GM19328 (cell line): Measurements from ENCODE around the gene GPC3.
"Not testable (repeated sequence)": the region's sequence is repeated elsewhere in the genome, so short reads cannot be mapped to it uniquely, and the experiment has no call there.

Experiments used
- ATAC-seq: cut with Tn5 transposase; IDR thresholded peaks from one replicate; pipeline ENCODE4 v1.9.1; 2021; ENCODE audit warnings: mild to moderate bottlenecking, moderate library complexity; ENCODE audit not compliant: unreplicated experiment

Gene GPC3

GRCh38 chrX:133792198-133792953, 193.0 kb downstream of the GPC3 start:
- peak; percentile 76 for ATAC-seq

DNA sequence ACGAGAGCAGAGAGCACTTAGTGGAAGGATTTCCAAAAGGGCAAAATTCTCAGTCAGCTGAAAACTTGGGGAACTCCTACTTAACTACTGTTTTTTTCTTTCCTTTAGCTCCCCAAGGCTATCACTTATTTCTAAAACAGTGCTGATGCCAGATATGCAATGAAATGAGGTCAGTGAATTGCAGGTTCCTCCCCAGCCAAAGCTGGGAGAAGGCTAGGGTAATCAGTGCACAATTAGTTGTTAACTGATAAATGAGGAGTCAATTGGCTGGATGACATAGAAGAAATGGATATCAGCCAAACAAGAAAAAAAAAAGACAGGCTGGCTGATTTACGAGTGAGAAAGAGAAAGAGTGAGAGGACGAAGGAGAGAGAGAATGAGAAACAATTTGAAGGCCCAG, 195.6 kb downstream of the GPC3 start:
- ATAC-seq, result no peak

DNA sequence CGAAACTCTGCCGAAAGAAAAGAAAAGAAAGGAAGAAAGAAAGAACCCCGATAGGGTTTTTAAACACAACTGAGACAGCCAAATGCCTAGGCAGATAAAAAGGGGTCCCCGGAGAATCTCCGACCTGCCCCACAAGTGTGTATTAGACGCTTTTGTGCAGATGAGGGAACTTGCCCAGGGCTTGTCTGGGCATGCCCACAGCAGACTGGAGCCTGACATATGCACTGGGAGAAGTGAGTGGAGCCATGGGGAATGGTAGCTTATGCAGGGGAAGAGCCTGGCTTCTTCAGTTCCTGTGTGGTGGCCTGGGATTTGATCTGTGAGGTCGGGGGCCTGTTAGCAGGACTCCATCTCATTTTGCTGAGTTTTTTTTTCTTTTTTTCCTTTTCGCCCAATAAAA, 199.0 kb downstream of the GPC3 start:
- no peak for ATAC-seq

DNA sequence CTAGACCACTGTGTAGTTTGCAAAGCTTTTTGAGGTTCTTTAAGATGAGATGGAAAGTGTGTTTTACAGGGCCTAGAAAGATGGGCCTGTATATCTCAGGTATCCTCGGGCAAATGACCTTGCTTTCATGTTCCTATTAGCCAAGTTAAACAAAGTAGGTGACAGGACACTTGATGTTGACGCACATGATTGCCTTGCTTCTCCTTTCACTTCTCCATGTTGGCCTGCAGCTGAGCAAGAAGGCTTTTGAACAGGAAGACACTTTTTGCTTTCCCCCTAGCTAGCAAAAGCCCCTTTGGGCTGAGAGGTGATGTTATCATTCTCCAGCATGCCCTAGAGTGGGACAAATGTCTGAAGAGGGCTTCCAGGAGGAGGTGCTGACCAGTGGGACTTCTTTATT, 202.1 kb downstream of the GPC3 start:
- peak; percentile 72 for ATAC-seq

DNA sequence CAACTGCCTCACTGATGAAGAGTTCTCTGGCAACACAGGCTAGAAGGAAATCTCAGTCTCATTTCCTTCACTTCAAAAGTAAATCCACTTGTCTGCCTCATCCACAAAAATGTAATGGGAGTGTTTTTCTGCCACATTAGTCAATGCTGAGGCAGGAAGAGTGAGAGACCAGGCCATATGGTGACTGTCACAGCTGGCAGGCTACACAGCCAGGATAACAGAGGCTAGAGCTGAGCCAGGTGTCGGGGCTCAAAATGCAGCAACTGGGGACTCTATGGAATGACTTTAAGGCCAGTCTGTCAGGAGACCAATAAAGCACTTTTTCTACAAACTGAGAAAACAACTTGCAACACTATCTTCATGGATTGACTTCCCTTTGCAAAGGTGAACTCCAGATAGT, 204.2 kb downstream of the GPC3 start:
- ATAC-seq, result no peak

GRCh38 chrX:133776072-133776471, 209.3 kb downstream of the GPC3 start:
- ATAC-seq, result no peak

DNA sequence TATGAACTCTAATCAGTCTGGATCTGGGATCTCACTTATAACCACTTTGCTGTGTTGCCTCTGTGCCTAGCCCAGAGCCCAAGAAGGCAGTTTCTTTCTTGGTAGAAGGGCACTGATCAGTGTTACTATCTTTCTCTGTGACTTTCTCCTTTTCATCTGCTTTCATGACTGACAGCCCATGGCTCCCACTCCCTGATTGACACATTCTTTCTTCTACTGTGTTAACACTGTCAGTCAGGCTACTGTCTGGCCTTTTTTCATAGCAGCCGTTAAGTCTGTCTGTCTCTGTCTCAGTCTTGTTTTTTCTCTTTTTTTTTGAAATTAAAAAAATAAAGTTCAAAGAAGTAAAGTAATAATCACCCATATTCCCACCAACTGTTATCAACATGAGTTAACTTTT, 210.6 kb downstream of the GPC3 start:
- no peak for ATAC-seq

GRCh38 chrX:133771086-133771646, 214.2 kb downstream of the GPC3 start:
- ATAC-seq, result no peak

- not testable (repeated sequence) for ATAC-seq
These were observed 222.3 kb downstream of the GPC3 start for GRCh38 chrX:133762976-133763548.

DNA sequence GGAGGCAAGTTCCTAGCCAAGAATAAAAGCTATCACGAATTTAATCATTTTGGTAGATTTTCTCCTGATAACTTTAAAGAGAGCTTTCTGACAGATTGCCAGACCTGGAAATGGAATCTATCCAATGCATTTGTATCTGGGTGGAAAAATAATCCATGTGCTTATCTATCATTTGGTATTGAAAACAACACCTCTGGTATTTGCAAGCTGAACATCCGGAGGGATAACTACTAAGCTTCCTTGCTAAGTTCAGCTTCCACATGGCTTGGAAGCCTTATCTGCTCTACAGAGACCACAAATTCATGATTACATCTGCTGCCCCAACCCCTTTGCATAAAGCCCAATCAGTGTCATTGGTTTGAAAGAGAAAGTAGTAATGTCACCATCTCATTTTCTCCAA, 230.7 kb downstream of the GPC3 start:
- ATAC-seq, result no peak

- no peak for ATAC-seq
These were observed 235.4 kb downstream of the GPC3 start for GRCh38 chrX:133749951-133750350.

DNA sequence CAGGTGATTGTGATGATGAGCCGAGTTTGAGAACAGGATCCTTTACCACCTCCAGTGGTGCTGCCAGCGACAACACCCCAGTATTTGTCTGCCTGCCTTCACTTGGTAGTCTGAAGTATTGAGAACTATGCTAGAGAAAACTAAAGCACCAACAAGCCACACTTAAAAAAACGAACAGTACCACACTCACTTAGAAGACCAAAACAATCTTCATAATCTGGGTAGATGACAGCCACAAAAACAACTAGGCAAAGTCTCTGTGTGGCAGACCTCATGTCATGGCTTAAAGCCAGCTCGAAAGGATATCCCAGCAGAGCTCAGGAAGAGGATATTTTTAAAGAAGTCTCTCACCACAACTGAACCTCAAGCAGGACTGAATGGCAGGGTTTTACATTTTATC, 236.0 kb downstream of the GPC3 start:
- no peak for ATAC-seq

DNA sequence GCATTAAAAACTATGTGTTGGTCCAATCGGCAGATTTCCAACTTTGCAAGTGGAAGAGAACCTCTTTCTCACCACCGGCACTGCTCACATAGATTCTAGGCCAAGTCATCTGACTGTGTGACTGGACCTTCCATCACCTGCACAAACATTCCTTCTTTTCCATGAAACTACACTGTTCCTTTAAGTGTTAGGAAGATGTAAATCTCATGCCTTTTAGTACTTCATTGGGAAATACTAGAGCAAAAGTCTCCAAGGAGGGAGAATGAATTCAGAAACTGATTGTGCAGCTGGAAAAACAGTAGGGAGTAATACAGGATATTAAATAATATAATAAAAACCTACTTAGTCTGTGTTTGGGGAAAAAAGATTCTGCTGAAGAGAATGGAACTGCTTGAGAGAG, 238.2 kb downstream of the GPC3 start:
- no peak for ATAC-seq

DNA sequence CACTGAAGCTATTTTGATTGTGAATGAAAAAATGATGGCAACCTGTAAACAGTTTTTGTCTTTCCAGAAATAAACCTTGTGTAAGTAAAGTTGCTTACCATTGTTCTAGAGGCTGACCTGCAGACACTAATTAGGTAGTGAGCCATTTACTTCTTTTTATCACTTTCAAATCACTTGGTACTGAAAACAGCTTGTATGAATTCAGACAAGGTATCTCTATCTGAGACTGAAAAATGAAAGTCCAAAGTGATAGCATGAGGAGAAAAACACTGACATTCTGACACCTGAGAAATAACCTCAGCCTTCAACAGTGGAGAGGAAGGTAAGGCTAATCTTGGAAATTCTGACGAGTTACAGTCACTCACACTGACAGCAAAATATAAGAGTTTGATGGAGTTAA, 238.8 kb downstream of the GPC3 start:
- ATAC-seq, result no peak

DNA sequence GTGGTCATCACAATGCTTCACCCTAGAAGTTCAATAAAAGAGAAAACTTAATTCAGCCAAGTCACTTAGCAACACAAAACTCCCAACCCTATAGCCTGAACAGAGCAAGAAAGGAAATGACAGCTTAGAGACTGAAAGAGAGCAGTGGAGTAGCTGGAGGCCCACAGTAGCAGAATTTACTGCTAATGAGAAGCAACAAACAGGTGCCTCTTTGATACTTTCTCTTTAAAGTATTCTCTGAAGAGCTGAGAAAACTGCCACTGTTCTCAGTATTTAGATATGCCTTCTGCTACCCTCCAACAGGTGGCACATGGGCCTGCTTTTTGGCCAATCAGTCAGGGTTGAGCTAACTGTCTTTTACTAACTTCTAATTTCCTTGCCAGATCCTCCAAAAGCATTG, 240.0 kb downstream of the GPC3 start:
- ATAC-seq, result no peak

- ATAC-seq, result no peak
These were observed 242.6 kb downstream of the GPC3 start for GRCh38 chrX:133742602-133743305.

DNA sequence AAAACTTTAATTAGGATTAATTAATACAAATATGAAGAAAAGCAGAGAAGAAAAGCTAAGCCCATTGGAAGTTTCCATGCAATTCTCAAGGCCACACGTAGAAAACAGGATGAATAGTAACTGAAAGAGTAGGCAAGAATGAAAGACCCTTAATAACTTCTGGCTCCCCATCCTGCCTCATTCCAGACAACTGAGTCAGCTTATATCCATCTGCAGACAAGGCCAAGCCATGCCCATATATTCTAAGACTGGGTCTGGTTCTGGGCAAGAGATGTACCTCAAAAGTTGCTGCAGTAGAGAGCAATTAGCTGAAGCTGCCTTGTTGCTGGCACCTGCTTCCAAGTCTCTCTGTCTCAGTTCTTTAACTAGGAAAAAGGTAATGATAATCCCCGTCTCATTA, 244.1 kb downstream of the GPC3 start:
- ATAC-seq, result no peak

DNA sequence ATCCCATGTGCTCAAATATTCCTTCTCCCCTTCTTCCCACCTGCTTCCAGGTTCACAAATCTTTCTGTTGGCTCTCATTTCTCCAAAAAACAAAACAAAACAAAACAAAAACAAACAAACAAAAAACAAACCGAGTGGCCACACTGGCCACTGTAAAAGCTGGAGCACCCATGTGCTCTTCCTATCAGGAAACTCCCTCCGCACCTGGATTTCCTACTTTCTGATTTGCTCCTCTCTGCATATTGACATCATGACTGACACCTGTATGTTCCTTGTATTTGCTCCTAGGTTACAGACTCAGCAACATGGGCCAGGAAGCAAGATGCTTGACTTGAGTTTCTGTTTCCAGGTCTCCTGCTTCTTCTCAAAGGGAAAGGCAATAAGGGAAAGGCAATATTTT, 258.8 kb downstream of the GPC3 start:
- no peak for ATAC-seq

DNA sequence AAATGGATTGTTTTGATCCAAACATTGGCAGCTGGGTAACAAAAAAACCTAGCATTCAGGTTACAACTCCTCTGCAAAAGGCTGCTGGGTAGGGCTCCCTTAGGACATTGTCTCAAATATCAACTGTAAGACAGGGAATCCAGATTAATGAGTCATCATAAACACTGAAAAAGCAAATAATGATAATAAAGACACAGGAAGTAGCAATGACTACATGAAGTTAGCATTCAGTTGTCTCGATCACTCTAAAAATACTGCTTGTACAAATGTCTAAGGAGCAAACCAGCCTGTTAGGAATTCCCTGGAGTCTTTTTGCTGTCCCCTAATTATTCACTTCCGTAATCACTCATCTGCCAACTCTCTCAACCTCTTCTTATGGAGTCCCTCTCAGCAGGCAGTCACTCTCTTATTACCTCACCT, 259.2 kb downstream of the GPC3 start:
- no peak for ATAC-seq

- no peak for ATAC-seq
These were observed 261.5 kb downstream of the GPC3 start for GRCh38 chrX:133723930-133724329.

DNA sequence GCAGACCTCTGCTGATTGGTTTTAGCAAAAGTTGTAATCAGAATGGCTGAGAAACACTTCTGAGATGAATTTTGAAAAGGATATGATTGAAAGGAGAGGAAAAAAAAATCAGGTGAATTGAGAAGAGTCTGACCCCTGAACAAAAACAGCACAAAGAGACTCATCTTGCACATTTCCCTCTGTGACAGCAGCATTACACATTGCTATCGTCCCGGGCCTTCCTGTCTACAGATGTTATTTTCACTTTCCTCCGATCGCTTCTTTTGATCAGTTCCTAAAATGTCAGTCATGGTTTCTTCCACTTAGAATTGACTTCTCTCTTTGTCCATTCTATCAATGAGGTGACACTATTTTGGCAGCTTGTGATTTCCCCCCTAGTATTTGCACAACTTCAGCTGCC, 262.6 kb downstream of the GPC3 start:
- no peak for ATAC-seq

GRCh38 chrX:133720269-133720668, 265.1 kb downstream of the GPC3 start:
- not testable (repeated sequence) for ATAC-seq
